ENCODE measurements around the gene MLNR.

GRCh38 chr13:49218493-49219051 is 1.6 kb upstream of the MLNR start:
- TF ChIP-seq, protein P1, sequence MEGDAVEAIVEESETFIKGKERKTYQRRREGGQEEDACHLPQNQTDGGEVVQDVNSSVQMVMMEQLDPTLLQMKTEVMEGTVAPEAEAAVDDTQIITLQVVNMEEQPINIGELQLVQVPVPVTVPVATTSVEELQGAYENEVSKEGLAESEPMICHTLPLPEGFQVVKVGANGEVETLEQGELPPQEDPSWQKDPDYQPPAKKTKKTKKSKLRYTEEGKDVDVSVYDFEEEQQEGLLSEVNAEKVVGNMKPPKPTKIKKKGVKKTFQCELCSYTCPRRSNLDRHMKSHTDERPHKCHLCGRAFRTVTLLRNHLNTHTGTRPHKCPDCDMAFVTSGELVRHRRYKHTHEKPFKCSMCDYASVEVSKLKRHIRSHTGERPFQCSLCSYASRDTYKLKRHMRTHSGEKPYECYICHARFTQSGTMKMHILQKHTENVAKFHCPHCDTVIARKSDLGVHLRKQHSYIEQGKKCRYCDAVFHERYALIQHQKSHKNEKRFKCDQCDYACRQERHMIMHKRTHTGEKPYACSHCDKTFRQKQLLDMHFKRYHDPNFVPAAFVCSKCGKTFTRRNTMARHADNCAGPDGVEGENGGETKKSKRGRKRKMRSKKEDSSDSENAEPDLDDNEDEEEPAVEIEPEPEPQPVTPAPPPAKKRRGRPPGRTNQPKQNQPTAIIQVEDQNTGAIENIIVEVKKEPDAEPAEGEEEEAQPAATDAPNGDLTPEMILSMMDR (IDR thresholded peaks at IDR 0.05; ENCODE audit: poor library complexity, severe bottlenecking): no peak
- TF ChIP-seq, protein P2, sequence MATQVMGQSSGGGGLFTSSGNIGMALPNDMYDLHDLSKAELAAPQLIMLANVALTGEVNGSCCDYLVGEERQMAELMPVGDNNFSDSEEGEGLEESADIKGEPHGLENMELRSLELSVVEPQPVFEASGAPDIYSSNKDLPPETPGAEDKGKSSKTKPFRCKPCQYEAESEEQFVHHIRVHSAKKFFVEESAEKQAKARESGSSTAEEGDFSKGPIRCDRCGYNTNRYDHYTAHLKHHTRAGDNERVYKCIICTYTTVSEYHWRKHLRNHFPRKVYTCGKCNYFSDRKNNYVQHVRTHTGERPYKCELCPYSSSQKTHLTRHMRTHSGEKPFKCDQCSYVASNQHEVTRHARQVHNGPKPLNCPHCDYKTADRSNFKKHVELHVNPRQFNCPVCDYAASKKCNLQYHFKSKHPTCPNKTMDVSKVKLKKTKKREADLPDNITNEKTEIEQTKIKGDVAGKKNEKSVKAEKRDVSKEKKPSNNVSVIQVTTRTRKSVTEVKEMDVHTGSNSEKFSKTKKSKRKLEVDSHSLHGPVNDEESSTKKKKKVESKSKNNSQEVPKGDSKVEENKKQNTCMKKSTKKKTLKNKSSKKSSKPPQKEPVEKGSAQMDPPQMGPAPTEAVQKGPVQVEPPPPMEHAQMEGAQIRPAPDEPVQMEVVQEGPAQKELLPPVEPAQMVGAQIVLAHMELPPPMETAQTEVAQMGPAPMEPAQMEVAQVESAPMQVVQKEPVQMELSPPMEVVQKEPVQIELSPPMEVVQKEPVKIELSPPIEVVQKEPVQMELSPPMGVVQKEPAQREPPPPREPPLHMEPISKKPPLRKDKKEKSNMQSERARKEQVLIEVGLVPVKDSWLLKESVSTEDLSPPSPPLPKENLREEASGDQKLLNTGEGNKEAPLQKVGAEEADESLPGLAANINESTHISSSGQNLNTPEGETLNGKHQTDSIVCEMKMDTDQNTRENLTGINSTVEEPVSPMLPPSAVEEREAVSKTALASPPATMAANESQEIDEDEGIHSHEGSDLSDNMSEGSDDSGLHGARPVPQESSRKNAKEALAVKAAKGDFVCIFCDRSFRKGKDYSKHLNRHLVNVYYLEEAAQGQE (IDR thresholded peaks at IDR 0.05; ENCODE audit: borderline replicate concordance): no peak
- TF ChIP-seq SMC3 (conservative IDR thresholded peaks at IDR 0.05; ENCODE audit: poor library complexity): no peak
- no peak for TF ChIP-seq MXI1 (conservative IDR thresholded peaks at IDR 0.05; ENCODE audit: poor library complexity, severe bottlenecking)
- no peak for TF ChIP-seq TAF1 (IDR thresholded peaks at IDR 0.05; ENCODE audit: low read depth)
- TF ChIP-seq POLR2AphosphoS5 (IDR thresholded peaks at IDR 0.05): no peak
- TF ChIP-seq EP300 (conservative IDR thresholded peaks at IDR 0.05; ENCODE audit: poor library complexity, severe bottlenecking): no peak
- TF ChIP-seq RAD21 (conservative IDR thresholded peaks at IDR 0.05): no peak
- no peak for TF ChIP-seq EZH2 (IDR thresholded peaks at IDR 0.05; ENCODE audit: borderline replicate concordance, insufficient read depth, low read length, poor library complexity, severe bottlenecking)

All from neural cell (in vitro differentiated cells).